Measurements from ENCODE around the gene KRTAP10-3. TPM values are rescaled to one million over a fixed set of nuclear protein-coding genes. Genes with fewer than 3 reads are reported as not detected.

The KRTAP10-3 gene
- total and polyA plus RNA-seq, 2 donors (not counting 3 experiments of a cell fraction or from before 2014, with no cell fraction given), result not detected

GRCh38 chr21:44514746-44515358, 43.7 kb downstream of the KRTAP10-3 start:
- dilution Hi-C loops (cut with MboI; ENCODE audit: extremely low pct_ligation_motif_present, low sequenced_read_pairs) (no loop called here), intact Hi-C loops (cut with micrococcal nuclease) (loop anchor here (10.0 kb wide), 1 partner anchor 420 kb away; no protein-coding TSS in a partner anchor)
- H3K4me1 ChIP-seq (ENCODE audit: control insufficient read depth, extremely low read depth, insufficient read depth, low read length), result no peaks in the 10 kb centered on the region
- DNase-seq (ENCODE audit: low read depth, low spot score), result no peak
- no peaks in the 10 kb centered on the region for H3K79me2 ChIP-seq (ENCODE audit: control insufficient read depth, insufficient read depth, low read length)
- H3K27ac ChIP-seq (ENCODE audit: insufficient read depth, low read depth, low read length), result no peak overlapping the region
- no TSS peak for BruUV-seq (replicated peaks)
- FAIRE-seq, result no peak
- H2AFZ ChIP-seq (ENCODE audit: low read depth, low read length), result no peak overlapping the region
- no peak overlapping the region for H3K4me2 ChIP-seq (ENCODE audit: insufficient read depth, low read length)
- H3K4me3 ChIP-seq (replicated peaks in 1 of 3; ENCODE audit: insufficient read depth in 1 of 3, low read depth in 1 of 3, low read length in 3 of 3), result no peak overlapping the region
- no peaks in the 10 kb centered on the region for H3K27me3 ChIP-seq (ENCODE audit: control insufficient read depth in 2 of 2, insufficient read depth in 2 of 2, low read length in 2 of 2)
- POLR2A ChIA-PET, result no interaction called here
- H4K20me1 ChIP-seq (replicated peaks; ENCODE audit: control insufficient read depth, extremely low read depth, insufficient read depth, low read length), result no peaks in the 10 kb centered on the region
- no peaks in the 10 kb centered on the region for H3K36me3 ChIP-seq (ENCODE audit: control insufficient read depth in 2 of 2, extremely low read depth in 1 of 2, insufficient read depth in 2 of 2, low read length in 2 of 2)
- CTCF ChIA-PET, result no interaction called here
- H3K9ac ChIP-seq (replicated peaks; ENCODE audit: extremely low read depth, insufficient read depth, low read length), result no peak overlapping the region
- H3K9me3 ChIP-seq (replicated peaks; ENCODE audit: control insufficient read depth, insufficient read depth, low read length), result no peaks in the 10 kb centered on the region
- no peaks in the 10 kb centered on the region for H3K9me1 ChIP-seq (replicated peaks; ENCODE audit: control insufficient read depth, extremely low read depth, insufficient read depth, low read length)
- TF ChIP-seq, protein P1, sequence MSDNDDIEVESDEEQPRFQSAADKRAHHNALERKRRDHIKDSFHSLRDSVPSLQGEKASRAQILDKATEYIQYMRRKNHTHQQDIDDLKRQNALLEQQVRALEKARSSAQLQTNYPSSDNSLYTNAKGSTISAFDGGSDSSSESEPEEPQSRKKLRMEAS (IDR thresholded peaks at IDR 0.05; ENCODE audit: insufficient read depth, insufficient read length), result no peak
- TF ChIP-seq MYC (IDR thresholded peaks at IDR 0.05; ENCODE audit: low read depth, low read length), result no peak
- TF ChIP-seq, protein P2, sequence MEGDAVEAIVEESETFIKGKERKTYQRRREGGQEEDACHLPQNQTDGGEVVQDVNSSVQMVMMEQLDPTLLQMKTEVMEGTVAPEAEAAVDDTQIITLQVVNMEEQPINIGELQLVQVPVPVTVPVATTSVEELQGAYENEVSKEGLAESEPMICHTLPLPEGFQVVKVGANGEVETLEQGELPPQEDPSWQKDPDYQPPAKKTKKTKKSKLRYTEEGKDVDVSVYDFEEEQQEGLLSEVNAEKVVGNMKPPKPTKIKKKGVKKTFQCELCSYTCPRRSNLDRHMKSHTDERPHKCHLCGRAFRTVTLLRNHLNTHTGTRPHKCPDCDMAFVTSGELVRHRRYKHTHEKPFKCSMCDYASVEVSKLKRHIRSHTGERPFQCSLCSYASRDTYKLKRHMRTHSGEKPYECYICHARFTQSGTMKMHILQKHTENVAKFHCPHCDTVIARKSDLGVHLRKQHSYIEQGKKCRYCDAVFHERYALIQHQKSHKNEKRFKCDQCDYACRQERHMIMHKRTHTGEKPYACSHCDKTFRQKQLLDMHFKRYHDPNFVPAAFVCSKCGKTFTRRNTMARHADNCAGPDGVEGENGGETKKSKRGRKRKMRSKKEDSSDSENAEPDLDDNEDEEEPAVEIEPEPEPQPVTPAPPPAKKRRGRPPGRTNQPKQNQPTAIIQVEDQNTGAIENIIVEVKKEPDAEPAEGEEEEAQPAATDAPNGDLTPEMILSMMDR (IDR thresholded peaks at IDR 0.05; ENCODE audit: extremely low read depth in 1 of 2, insufficient read depth in 1 of 2, low read depth in 1 of 2, low read length in 2 of 2), result no peak
- no peak for TF ChIP-seq JUN (IDR thresholded peaks at IDR 0.05; ENCODE audit: borderline replicate concordance, insufficient read depth, insufficient read length, low read depth)
- no peak for TF ChIP-seq FOS (IDR thresholded peaks at IDR 0.05; ENCODE audit: borderline replicate concordance, insufficient read depth, low read length)
- no peak for TF ChIP-seq EZH2 (IDR thresholded peaks at IDR 0.05; ENCODE audit: borderline replicate concordance, low read depth, low read length, severe bottlenecking)
- TF ChIP-seq GATA2 (IDR thresholded peaks at IDR 0.05; ENCODE audit: insufficient read depth, insufficient read length, low read depth, low read length), result no peak
